Measurements from ENCODE around the gene ANKAR. TPM values are rescaled to one million over a fixed set of nuclear protein-coding genes. Genes with fewer than 3 reads are reported as not detected.
A peak's percentile ranks its signal among the peaks of the same experiment; 100 is the strongest.

The ANKAR gene
- total and polyA plus RNA-seq, 2 of the 4 experiments (the other 2 are of a cell fraction) = 0.96 to 2.2 TPM

- ChIA-PET POLR2A (ENCODE audit: unreplicated experiment) (no interaction called here), CTCF (interaction anchor here (0.7 to 1.5 kb wide), 3 partner anchors 10 to 31 kb away, joined by 3 to 6 read pairs (median 3); no protein-coding TSS in a partner anchor)
- Histone ChIP-seq H3K4ac (ENCODE audit: low read depth, low read length) (no peak overlapping the region), H2BK20ac (ENCODE audit: low read depth, low read length) (no peak overlapping the region), H2BK5ac (ENCODE audit: low read depth, low read length, poor library complexity, severe bottlenecking) (no peak overlapping the region), H4K5ac (ENCODE audit: low read depth, low read length) (no peak overlapping the region), H3K9me3 (ENCODE audit: control insufficient read depth, insufficient read depth, low read length) (no peaks in the 10 kb centered on the region), H3K4me1 (ENCODE audit: control insufficient read depth, insufficient read depth, low read length) (no peaks in the 10 kb centered on the region), H3K4me3 (ENCODE audit: insufficient read depth, low read depth, low read length) (no peak overlapping the region), H3K27ac (ENCODE audit: insufficient read depth, low read length) (no peak overlapping the region), H2AK9ac (replicated peaks; ENCODE audit: low read depth, low read length, poor library complexity) (no peak overlapping the region), H3K4me2 (ENCODE audit: low read depth, low read length) (no peak overlapping the region), H2AFZ (replicated peaks; ENCODE audit: low read length, poor library complexity) (no peak overlapping the region), H3K79me1 (ENCODE audit: low read depth in 1 of 2, low read length in 2 of 2) (no peaks in the 10 kb centered on the region), H3K18ac (ENCODE audit: low read depth, low read length) (no peak overlapping the region), H3K56ac (ENCODE audit: extremely low read depth, insufficient read depth, low read length) (no peak overlapping the region), H4K20me1 (ENCODE audit: insufficient read depth, low read length) (no peaks in the 10 kb centered on the region), H3K14ac (replicated peaks; ENCODE audit: low read depth, low read length) (no peak overlapping the region), H3K9me1 (ENCODE audit: insufficient read depth, low read length) (no peaks in the 10 kb centered on the region), H3K27me3 (ENCODE audit: control insufficient read depth, insufficient read depth, low read length) (no peaks in the 10 kb centered on the region), H3K23ac (ENCODE audit: low read depth, low read length) (no peak overlapping the region), H3K9ac (ENCODE audit: low read depth, low read length) (no peak overlapping the region), H4K8ac (ENCODE audit: low read depth in 2 of 2, low read length in 2 of 2) (no peak overlapping the region), H2AK5ac (ENCODE audit: low read depth, low read length) (no peak overlapping the region), H2BK120ac (ENCODE audit: low read depth, low read length) (no peak overlapping the region), H4K91ac (ENCODE audit: insufficient read depth, low read depth, low read length) (no peak overlapping the region), H2BK15ac (ENCODE audit: low read depth, low read length) (no peak overlapping the region), H3K36me3 (ENCODE audit: control insufficient read depth, insufficient read depth, low read length) (no peaks in the 10 kb centered on the region)
- intact Hi-C loops (cut with micrococcal nuclease) (no loop called here), in situ Hi-C loops (cut with MboI; ENCODE audit: low sequenced_read_pairs) (no loop called here), dilution Hi-C loops (cut with HindIII; ENCODE audit: low sequenced_read_pairs, unreplicated experiment) (no loop called here)
- peak; percentile 21; the same call in 1 of the 2 replicates for TF ChIP-seq CTCF (conservative IDR thresholded peaks at IDR 0.05; ENCODE audit: low read depth, low read length)
- no peak for TF ChIP-seq MXI1 (IDR thresholded peaks at IDR 0.05; ENCODE audit: borderline replicate concordance, low read depth, low read length)
- no peak for TF ChIP-seq BHLHE40 (IDR thresholded peaks at IDR 0.05; ENCODE audit: low read depth, low read length)
- no TSS peak for BruUV-seq (replicated peaks)
- ATAC-seq (ENCODE audit: low read depth) (no peak), DNase-seq (no peak)
These were observed 27.6 kb downstream of the ANKAR start for GRCh38 chr2:189702071-189702470.

All from IMR-90 (cell line).